NB4 (cell line): ENCODE results near the gene RPAP2.

ENCODE experiments used
- DNase-seq: peaks from one replicate; pipeline ENCODE4 v3.0.0; 2010; ENCODE audit warnings: low read depth
- H3K4me3 ChIP-seq: one replicate; pipeline ENCODE4 v1.5.1; 2011; ENCODE audit warnings: mild to moderate bottlenecking, low read depth, low read length, moderate library complexity
- TF ChIP-seq, protein P1 (sequence below): IDR thresholded peaks from 2 replicates; pipeline ENCODE4 v1.6.1; 2011; ENCODE audit warnings: low read depth, low read length
- TF ChIP-seq, protein P2 (sequence below): IDR thresholded peaks from one replicate; pipeline ENCODE4 v1.5.1; 2012; ENCODE audit warnings: low read depth, low read length

RPAP2 gene

DNA sequence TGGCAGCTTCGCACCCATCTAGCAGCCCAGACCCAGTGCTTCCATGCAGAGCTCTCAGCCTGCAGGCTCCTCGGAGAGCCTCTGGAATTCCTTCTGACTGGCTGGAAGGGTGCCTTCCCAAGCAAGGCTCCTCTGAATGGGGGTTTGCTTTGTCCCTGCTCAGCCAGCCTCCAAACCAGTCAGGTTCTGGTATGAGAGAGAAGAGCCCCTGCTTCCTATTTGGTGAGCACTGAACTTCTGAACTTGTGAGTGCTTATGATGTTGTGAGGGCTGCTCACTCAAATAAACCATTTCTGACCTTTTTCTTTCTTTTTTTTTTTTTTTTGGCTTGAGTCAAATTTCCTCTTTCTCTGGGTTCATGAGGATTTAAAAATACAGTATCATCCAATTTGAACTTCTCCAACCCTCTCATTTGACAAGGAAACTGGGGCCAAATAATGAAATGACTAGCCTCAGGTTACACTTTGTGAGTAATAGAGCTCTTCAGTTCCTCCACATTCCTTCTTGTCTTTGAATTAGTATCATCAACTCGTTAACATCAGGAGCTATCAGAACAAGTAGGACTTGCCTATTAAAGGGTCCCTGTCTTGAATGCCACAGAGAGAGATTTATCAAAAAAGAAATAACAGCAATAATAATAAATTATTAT is 148.3 kb downstream of the RPAP2 start:
- TF ChIP-seq, protein P1, sequence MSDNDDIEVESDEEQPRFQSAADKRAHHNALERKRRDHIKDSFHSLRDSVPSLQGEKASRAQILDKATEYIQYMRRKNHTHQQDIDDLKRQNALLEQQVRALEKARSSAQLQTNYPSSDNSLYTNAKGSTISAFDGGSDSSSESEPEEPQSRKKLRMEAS: no peak

DNA sequence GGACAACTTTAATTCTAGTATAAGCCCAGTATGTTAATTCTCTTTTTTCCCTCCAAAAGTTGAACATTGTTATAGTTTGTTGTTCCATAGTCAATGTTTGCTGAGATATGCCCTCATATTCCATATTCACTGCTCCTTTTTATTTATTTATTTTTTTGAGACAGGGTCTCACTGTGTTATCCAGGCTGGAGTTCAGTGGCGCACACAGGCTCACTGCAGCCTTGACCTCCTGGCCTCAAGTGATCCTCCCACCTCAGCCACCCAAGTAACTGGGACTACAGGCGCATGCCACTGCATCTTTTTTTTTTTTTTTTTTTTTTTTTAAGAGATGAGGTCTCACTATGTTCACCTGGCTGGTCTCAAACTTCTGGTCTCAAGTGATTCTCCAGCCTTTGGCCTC is 149.1 kb downstream of the RPAP2 start:
- DNase-seq: no peak
- TF ChIP-seq, protein P2, sequence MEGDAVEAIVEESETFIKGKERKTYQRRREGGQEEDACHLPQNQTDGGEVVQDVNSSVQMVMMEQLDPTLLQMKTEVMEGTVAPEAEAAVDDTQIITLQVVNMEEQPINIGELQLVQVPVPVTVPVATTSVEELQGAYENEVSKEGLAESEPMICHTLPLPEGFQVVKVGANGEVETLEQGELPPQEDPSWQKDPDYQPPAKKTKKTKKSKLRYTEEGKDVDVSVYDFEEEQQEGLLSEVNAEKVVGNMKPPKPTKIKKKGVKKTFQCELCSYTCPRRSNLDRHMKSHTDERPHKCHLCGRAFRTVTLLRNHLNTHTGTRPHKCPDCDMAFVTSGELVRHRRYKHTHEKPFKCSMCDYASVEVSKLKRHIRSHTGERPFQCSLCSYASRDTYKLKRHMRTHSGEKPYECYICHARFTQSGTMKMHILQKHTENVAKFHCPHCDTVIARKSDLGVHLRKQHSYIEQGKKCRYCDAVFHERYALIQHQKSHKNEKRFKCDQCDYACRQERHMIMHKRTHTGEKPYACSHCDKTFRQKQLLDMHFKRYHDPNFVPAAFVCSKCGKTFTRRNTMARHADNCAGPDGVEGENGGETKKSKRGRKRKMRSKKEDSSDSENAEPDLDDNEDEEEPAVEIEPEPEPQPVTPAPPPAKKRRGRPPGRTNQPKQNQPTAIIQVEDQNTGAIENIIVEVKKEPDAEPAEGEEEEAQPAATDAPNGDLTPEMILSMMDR: no peak
- TF ChIP-seq, protein P1: no peak
- no peak overlapping the region for H3K4me3 ChIP-seq

More for the DNA sequence above, 148.3 kb downstream of the RPAP2 start:
- DNase-seq: peak; percentile 30
- H3K4me3 ChIP-seq: no peak overlapping the region
